Gastrocnemius medialis (tissue), 4 donors: ENCODE data around the gene PRKCH. TPM values are rescaled to one million over a fixed set of nuclear protein-coding genes. Genes with fewer than 3 reads are reported as not detected.
A peak's percentile ranks its signal among the peaks of the same experiment; 100 is the strongest.

ENCODE experiments used
- ATAC-seq, 2 donors: fragments of 150-250 bp; one replicate each; pipeline ENCODE4 v1.9.1; 2016
- DNase-seq, 2 donors: peaks; one replicate each; pipeline ENCODE4 v3.0.0-alpha.2; 2019
- H3K27ac ChIP-seq, 4 donors: fragments of 200-600 bp; sonication (generic); 1 replicate in 1 of 4; 2 replicates in 3 of 4; pipeline ENCODE4 v1.5.1; 2016 to 2018; ENCODE audit warnings: mild to moderate bottlenecking in 2 of 4, moderate library complexity in 1 of 4
- H3K27me3 ChIP-seq, 3 donors: fragments of 200-600 bp; sonication (generic) in 2 of 3; 1 replicate in 1 of 3; 2 replicates in 2 of 3; pipeline versions ENCODE4 v1.5.1 to v1.6.0; 2016 to 2019; ENCODE audit warnings: mild to moderate bottlenecking in 1 of 3, moderate library complexity in 1 of 3
- H3K36me3 ChIP-seq, 2 donors: fragments of 200-600 bp; sonication (generic) in 1 of 2; one replicate each; pipeline ENCODE4 v1.5.1; 2017 to 2018
- H3K4me1 ChIP-seq, 2 donors: fragments of 200-600 bp; sonication (generic) in 1 of 2; one replicate each; pipeline ENCODE4 v1.5.1; 2016 to 2017; ENCODE audit warnings: mild to moderate bottlenecking in 2 of 2
- H3K4me3 ChIP-seq, 4 donors: fragments of 200-600 bp; sonication (generic) in 3 of 4; 1 replicate in 1 of 4; 2 replicates in 3 of 4; pipeline ENCODE4 v1.5.1; 2016 to 2019; ENCODE audit warnings: mild to moderate bottlenecking in 2 of 4
- H3K9me3 ChIP-seq, 3 donors: fragments of 200-600 bp; sonication (generic) in 2 of 3; 1 replicate in 1 of 3; 2 replicates in 2 of 3; pipeline ENCODE4 v1.5.1; 2016 to 2019
- POLR2A ChIP-seq, 2 donors: fragments of 450-650 bp; IDR thresholded peaks; one replicate each; pipeline ENCODE4 v1.6.1; 2017; ENCODE audit warnings: antibody characterized with exemption in 2 of 2, mild to moderate bottlenecking in 2 of 2, moderate library complexity in 2 of 2
- in situ Hi-C, 4 donors: fragments of 200-750 bp; cut with MboI; loops; one replicate each; pipeline versions ENCODE4 v1.15.0 to v1.8.0; 2017; ENCODE audit warnings: low sequenced_read_pairs in 4 of 4
- intact Hi-C: fragments of 100-400 bp; cut with DNase I; formaldehyde crosslinking; loops from one replicate; pipeline ENCODE4 v1.15.1; 2023; ENCODE audit warnings: low total_unique reads
- total RNA-seq, 4 donors: library from RNA; depleted of rRNA; stranded (reverse); fragments of >200 nt; gene quantifications; one replicate each; pipeline versions ENCODE4 v1.1.0 to v1.2.3, GENCODE V29; 2016
- TF ChIP-seq, protein P1 (sequence below), 5 experiments: fragments of 450-650 bp in 3 of 5; fragments of 200-600 bp in 2 of 5; sonication (generic) in 2 of 5; IDR thresholded peaks in 4 of 5; conservative IDR thresholded peaks in 1 of 5; 1 replicate in 4 of 5; 2 replicates in 1 of 5; pipeline ENCODE4 v1.5.1; 2016 to 2019; ENCODE audit warnings: antibody characterized with exemption in 5 of 5, mild to moderate bottlenecking in 3 of 5, moderate library complexity in 3 of 5

PRKCH gene
- total RNA-seq, 4 donors from 2014 or later: 11.3 to 32.4 (median 16.6) TPM

- in situ Hi-C loops (no loop called here), intact Hi-C loops (no loop called here)
- Histone ChIP-seq H3K27me3 (no peaks in the 10 kb centered on the region), H3K4me3 (no peak overlapping the region), H3K36me3 (no peaks in the 10 kb centered on the region), H3K27ac (peak overlapping the region in 3 of 4 donors; percentile 27 to 67 (median 38)), H3K4me1 (peaks cover 23 to 33% of the 10 kb centered on the region in 2 donors), H3K9me3 (no peaks in the 10 kb centered on the region)
- TF ChIP-seq, protein P1, sequence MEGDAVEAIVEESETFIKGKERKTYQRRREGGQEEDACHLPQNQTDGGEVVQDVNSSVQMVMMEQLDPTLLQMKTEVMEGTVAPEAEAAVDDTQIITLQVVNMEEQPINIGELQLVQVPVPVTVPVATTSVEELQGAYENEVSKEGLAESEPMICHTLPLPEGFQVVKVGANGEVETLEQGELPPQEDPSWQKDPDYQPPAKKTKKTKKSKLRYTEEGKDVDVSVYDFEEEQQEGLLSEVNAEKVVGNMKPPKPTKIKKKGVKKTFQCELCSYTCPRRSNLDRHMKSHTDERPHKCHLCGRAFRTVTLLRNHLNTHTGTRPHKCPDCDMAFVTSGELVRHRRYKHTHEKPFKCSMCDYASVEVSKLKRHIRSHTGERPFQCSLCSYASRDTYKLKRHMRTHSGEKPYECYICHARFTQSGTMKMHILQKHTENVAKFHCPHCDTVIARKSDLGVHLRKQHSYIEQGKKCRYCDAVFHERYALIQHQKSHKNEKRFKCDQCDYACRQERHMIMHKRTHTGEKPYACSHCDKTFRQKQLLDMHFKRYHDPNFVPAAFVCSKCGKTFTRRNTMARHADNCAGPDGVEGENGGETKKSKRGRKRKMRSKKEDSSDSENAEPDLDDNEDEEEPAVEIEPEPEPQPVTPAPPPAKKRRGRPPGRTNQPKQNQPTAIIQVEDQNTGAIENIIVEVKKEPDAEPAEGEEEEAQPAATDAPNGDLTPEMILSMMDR (IDR thresholded peaks at IDR 0.05 in 4 of 5, conservative IDR thresholded peaks at IDR 0.05 in 1 of 5): no peak
- TF ChIP-seq POLR2A (IDR thresholded peaks at IDR 0.05): no peak
- DNase-seq: no peak
- no peak for ATAC-seq
These were observed 116.0 kb downstream of the PRKCH start for GRCh38 chr14:61437381-61437780.

- in situ Hi-C loops (no loop called here), intact Hi-C loops (no loop called here)
- no peak for ATAC-seq
- H3K4me3 ChIP-seq: no peak overlapping the region
- no peak for DNase-seq
- no peaks in the 10 kb centered on the region for H3K27me3 ChIP-seq
- no peaks in the 10 kb centered on the region for H3K36me3 ChIP-seq
- no peaks in the 10 kb centered on the region for H3K9me3 ChIP-seq
- H3K27ac ChIP-seq: peak overlapping the region; percentile 38 to 67 (median 51)
- H3K4me1 ChIP-seq: peaks cover 23 to 33% of the 10 kb centered on the region in 2 donors
- TF ChIP-seq POLR2A (IDR thresholded peaks at IDR 0.05): no peak
- TF ChIP-seq, protein P1 (IDR thresholded peaks at IDR 0.05 in 4 of 5, conservative IDR thresholded peaks at IDR 0.05 in 1 of 5): no peak
These were observed 116.7 kb downstream of the PRKCH start for GRCh38 chr14:61438036-61438435.

DNA sequence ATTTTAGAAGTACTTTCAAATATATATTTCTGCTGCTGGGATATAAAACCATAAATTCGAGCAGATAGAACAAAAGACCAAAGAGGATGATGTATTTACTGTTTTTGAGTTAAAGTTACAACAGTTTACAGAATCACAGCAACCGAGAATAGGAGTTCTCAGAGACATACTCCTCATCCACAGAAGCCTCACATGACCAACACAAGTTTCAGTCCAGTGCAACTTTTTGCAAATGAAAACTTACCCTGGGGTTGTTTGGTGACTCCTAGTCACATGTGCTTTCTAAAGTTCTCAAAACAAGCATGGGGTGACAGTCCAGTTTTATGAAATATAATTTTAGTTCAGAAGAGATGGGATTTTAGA, 117.1 kb downstream of the PRKCH start:
- peak overlapping the region; percentile 38 to 67 (median 51) for H3K27ac ChIP-seq
- in situ Hi-C loops (no loop called here), intact Hi-C loops (no loop called here)
- H3K4me3 ChIP-seq: no peak overlapping the region
- H3K4me1 ChIP-seq: peaks cover 23 to 33% of the 10 kb centered on the region in 2 donors
- no peaks in the 10 kb centered on the region for H3K27me3 ChIP-seq
- no peak for DNase-seq
- peak; percentile 56 to 78 for ATAC-seq
- TF ChIP-seq, protein P1 (IDR thresholded peaks at IDR 0.05 in 4 of 5, conservative IDR thresholded peaks at IDR 0.05 in 1 of 5): no peak
- TF ChIP-seq POLR2A (IDR thresholded peaks at IDR 0.05): no peak
- no peaks in the 10 kb centered on the region for H3K9me3 ChIP-seq
- H3K36me3 ChIP-seq: no peaks in the 10 kb centered on the region

GRCh38 chr14:61438860-61439765, 117.7 kb downstream of the PRKCH start:
- peak; percentile 8 to 29 for DNase-seq
- in situ Hi-C loops: no loop called here
- ATAC-seq: peak; percentile 72 to 85
- TF ChIP-seq, protein P1 (IDR thresholded peaks at IDR 0.05 in 4 of 5, conservative IDR thresholded peaks at IDR 0.05 in 1 of 5): no peak
- TF ChIP-seq POLR2A (IDR thresholded peaks at IDR 0.05): no peak
- Histone ChIP-seq H3K27ac (peak overlapping the region; percentile 38 to 67 (median 51)), H3K36me3 (no peaks in the 10 kb centered on the region), H3K9me3 (no peaks in the 10 kb centered on the region), H3K4me3 (no peak overlapping the region), H3K4me1 (peaks cover 23 to 33% of the 10 kb centered on the region in 2 donors), H3K27me3 (no peaks in the 10 kb centered on the region)
- intact Hi-C loops: no loop called here
